ENCODE results near the gene ITGB4. TPM values are rescaled to one million over a fixed set of nuclear protein-coding genes. Genes with fewer than 3 reads are reported as not detected.

ITGB4 gene
- total RNA-seq, 1 experiment from 2014 or later, result 568 TPM

DNA sequence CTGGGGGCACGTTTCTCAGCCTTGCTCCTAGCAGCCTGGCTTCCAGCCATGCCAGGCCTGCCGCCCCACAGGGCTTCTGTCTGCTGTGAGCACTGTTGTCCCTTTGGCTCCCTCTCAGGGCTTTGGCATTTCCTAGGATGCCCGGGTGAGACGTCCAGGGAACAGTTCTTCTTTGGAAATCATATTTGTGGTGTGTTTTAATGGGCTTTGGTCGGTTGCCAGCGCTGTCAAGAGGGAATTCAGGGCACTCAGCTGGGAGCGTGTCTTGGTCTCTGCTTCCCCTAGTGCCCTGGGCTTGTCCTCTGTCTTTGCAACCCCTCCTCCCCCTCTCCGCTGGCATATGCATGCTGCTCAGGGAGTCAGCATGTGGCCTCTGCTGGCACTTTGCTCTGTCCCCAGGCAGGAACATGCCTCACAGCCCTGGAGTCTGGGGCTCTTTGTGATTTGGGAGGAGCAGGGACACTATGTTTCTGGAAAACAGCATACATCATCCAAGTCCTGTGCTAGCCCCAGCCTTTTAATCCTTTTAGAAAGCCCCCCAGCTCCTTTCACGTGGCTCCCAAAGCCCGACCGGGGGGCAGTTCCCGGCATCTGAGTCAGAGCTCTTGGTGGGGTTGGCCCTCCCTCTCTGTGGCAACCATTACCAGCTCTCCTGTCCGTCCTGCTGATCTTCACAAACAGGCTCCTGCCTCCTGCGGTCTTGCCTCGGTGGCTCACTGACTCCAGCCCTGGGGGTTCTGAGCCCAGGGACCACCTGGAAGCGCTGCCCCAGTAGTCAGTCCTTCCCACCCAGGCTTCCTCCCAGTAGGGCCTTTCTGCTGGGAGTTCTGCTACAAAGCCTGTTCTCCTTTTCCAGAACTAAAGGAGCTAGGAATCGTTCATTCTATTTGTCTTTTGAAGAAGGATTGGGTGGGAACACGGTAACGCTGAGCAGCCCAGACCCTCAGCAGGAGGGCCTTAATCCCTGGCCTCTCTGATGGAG, 27.5 kb upstream of the ITGB4 start:
- DNase-seq (ENCODE audit: low read depth, low spot score), result peak; percentile 76
- peak; percentile 69 for ATAC-seq
- Histone ChIP-seq H3K4me3 (replicated peaks in 1 of 2; ENCODE audit: low read depth in 1 of 2, low read length in 2 of 2) (no peak overlapping the region), H3K27ac (ENCODE audit: low read depth, low read length) (peak overlapping the region; percentile 94), H3K4me1 (ENCODE audit: control insufficient read depth in 1 of 2, insufficient read depth in 2 of 2, low read length in 2 of 2) (peaks cover 85 to 99% of the 10 kb centered on the region in 2 experiments), H3K9me2 (ENCODE audit: insufficient read depth) (no peaks in the 10 kb centered on the region), H3K9me3 (ENCODE audit: control insufficient read depth in 1 of 2, insufficient read depth in 1 of 2, low read depth in 1 of 2, low read length in 2 of 2) (no peaks in the 10 kb centered on the region), H3K4me2 (ENCODE audit: low read length) (peak overlapping the region; percentile 53), H2AFZ (ENCODE audit: low read depth, low read length, poor library complexity, severe bottlenecking) (no peak overlapping the region), H4K20me1 (ENCODE audit: insufficient read depth) (no peaks in the 10 kb centered on the region), H3K27me3 (ENCODE audit: insufficient read depth, low read length) (no peaks in the 10 kb centered on the region), H3K9ac (ENCODE audit: low read length) (peak overlapping the region; percentile 47), H3K79me2 (ENCODE audit: insufficient read depth, low read length) (peaks cover 87% of the 10 kb centered on the region), H3K36me3 (ENCODE audit: control insufficient read depth in 1 of 2, insufficient read depth in 2 of 2, low read length in 2 of 2) (peaks cover 0 to 9% of the 10 kb centered on the region in 2 experiments; a peak in 1 of 4 replicates)
- CTCF ChIA-PET, result interaction anchor here (1.0 to 4.7 kb wide), 5 partner anchors 10 to 28 kb away, joined by 3 to 31 read pairs (median 5); partner anchors contain the start of gene ITGB4
- intact Hi-C loops (cut with micrococcal nuclease), result no loop called here
- BruUV-seq (replicated peaks), result no TSS peak
- TF ChIP-seq ZNF274 (IDR thresholded peaks at IDR 0.05; ENCODE audit: low read depth, low read length), result no peak
- TF ChIP-seq, protein P1, sequence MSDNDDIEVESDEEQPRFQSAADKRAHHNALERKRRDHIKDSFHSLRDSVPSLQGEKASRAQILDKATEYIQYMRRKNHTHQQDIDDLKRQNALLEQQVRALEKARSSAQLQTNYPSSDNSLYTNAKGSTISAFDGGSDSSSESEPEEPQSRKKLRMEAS (IDR thresholded peaks at IDR 0.05), result peak; percentile 98
- TF ChIP-seq SP1 (IDR thresholded peaks at IDR 0.05; ENCODE audit: low read depth), result peak; percentile 84
- peak; percentile 59 for TF ChIP-seq POLR2AphosphoS5 (IDR thresholded peaks at IDR 0.05; ENCODE audit: low read depth, low read length)
- TF ChIP-seq CBX3 (IDR thresholded peaks at IDR 0.05; ENCODE audit: low read depth), result peak; percentile 92; the same call in 1 of the 2 replicates
- TF ChIP-seq RAD21 (IDR thresholded peaks at IDR 0.05; ENCODE audit: low read depth), result peak; percentile 42; the same call in 1 of the 2 replicates
- TF ChIP-seq, protein P2, sequence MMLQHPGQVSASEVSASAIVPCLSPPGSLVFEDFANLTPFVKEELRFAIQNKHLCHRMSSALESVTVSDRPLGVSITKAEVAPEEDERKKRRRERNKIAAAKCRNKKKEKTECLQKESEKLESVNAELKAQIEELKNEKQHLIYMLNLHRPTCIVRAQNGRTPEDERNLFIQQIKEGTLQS (IDR thresholded peaks at IDR 0.05), result no peak
- peak; percentile 96 for TF ChIP-seq SIN3A (IDR thresholded peaks at IDR 0.05; ENCODE audit: low read depth)
- peak; percentile 45 for TF ChIP-seq JUND (IDR thresholded peaks at IDR 0.05)
- POLR2A ChIA-PET, result interaction anchor here (2.0 to 3.3 kb wide), 4 partner anchors 10 to 86 kb away, joined by 4 to 17 read pairs (median 14); partner anchors contain the start of gene ITGB4
- RAD21 ChIA-PET (ENCODE audit: low non-redundant PET in 1 of 2, low total read pairs in 2 of 2, uncharacterized antibody in 2 of 2, unreplicated experiment in 2 of 2), result interaction anchor here (1.1 to 2.0 kb wide), 2 partner anchors 9 to 28 kb away, joined by 3 to 5 read pairs; partner anchors contain the start of gene ITGB4 (in 1 of the 2)
